SK-N-SH (cell line): ENCODE measurements around the gene AMPD2.

ENCODE experiments used
- EP300 ChIP-seq, 2 experiments: IDR thresholded peaks; 2 replicates each; pipeline versions ENCODE4 v1.4.0 to v1.6.1; 2012; ENCODE audit warnings: borderline replicate concordance in 1 of 2, low read depth in 1 of 2, low read length in 1 of 2
- JUND ChIP-seq: IDR thresholded peaks from 2 replicates; pipeline ENCODE4 v1.4.0; 2012
- NRF1 ChIP-seq: IDR thresholded peaks from 2 replicates; pipeline ENCODE4 v1.6.1; 2012; ENCODE audit warnings: low read depth, mild to moderate bottlenecking, low read length
- POLR2AphosphoS5 ChIP-seq: IDR thresholded peaks from 2 replicates; pipeline ENCODE4 v1.6.1; 2012; ENCODE audit warnings: low read depth, low read length
- TAF1 ChIP-seq: IDR thresholded peaks from 2 replicates; pipeline ENCODE4 v1.6.1; 2012; ENCODE audit warnings: low read depth, mild to moderate bottlenecking, low read length, moderate library complexity, borderline replicate concordance
- TCF12 ChIP-seq: IDR thresholded peaks from 2 replicates; pipeline ENCODE4 v1.4.0; 2012
- YY1 ChIP-seq: IDR thresholded peaks from 2 replicates; pipeline ENCODE4 v1.4.0; 2012; ENCODE audit warnings: low read depth, mild to moderate bottlenecking
- TF ChIP-seq, protein P1 (sequence below): IDR thresholded peaks from 2 replicates; pipeline ENCODE4 v1.4.0; 2012; ENCODE audit warnings: low read depth, borderline replicate concordance
- TF ChIP-seq, protein P2 (sequence below): fragments of 200-600 bp; sonication (generic); IDR thresholded peaks from 2 replicates; pipeline ENCODE4 v1.6.1; 2017; ENCODE audit warnings: antibody characterized with exemption, mild to moderate bottlenecking, moderate library complexity
- TF ChIP-seq, protein P3 (sequence below): fragments of 150-350 bp; IDR thresholded peaks from 2 replicates; pipeline ENCODE4 v1.6.1; 2017; ENCODE audit warnings: antibody characterized with exemption, low read length, low read depth, borderline replicate concordance
- TF ChIP-seq, protein P4 (sequence below): IDR thresholded peaks from 2 replicates; pipeline ENCODE4 v1.6.1; 2012; ENCODE audit warnings: mild to moderate bottlenecking, low read depth, low read length, moderate library complexity
- TF ChIP-seq, protein P5 (sequence below): IDR thresholded peaks from 2 replicates; pipeline ENCODE4; 2012
- TF ChIP-seq, protein P6 (sequence below): IDR thresholded peaks from 2 replicates; pipeline ENCODE4 v1.4.0; 2012; ENCODE audit warnings: low read depth, borderline replicate concordance

DNA sequence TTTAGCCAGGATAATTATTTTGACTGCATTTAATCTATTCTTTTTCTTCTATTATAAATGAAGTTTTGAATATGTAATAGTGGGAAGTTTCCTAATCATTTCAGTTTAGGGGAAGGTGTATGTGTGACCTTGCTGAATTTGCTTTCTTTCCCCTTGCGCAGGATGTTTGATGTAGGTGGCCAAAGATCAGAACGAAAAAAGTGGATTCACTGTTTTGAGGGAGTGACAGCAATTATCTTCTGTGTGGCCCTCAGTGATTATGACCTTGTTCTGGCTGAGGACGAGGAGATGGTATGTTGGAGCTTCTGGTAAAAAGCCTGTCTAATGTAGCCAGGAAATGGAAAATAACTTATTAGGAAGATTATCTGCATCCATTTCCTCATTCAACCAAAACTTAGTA lies 33.6 kb upstream of the AMPD2 start:
- TF ChIP-seq NRF1 (no peak), YY1 (no peak), JUND (no peak), TAF1 (no peak), TCF12 (no peak), POLR2AphosphoS5 (no peak), EP300 (IDR thresholded peaks at IDR 0.05; ENCODE audit: borderline replicate concordance in 1 of 2, low read depth in 1 of 2, low read length in 1 of 2) (no peak)
- TF ChIP-seq, protein P1, sequence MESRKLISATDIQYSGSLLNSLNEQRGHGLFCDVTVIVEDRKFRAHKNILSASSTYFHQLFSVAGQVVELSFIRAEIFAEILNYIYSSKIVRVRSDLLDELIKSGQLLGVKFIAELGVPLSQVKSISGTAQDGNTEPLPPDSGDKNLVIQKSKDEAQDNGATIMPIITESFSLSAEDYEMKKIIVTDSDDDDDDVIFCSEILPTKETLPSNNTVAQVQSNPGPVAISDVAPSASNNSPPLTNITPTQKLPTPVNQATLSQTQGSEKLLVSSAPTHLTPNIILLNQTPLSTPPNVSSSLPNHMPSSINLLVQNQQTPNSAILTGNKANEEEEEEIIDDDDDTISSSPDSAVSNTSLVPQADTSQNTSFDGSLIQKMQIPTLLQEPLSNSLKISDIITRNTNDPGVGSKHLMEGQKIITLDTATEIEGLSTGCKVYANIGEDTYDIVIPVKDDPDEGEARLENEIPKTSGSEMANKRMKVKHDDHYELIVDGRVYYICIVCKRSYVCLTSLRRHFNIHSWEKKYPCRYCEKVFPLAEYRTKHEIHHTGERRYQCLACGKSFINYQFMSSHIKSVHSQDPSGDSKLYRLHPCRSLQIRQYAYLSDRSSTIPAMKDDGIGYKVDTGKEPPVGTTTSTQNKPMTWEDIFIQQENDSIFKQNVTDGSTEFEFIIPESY: no peak
- TF ChIP-seq, protein P2, sequence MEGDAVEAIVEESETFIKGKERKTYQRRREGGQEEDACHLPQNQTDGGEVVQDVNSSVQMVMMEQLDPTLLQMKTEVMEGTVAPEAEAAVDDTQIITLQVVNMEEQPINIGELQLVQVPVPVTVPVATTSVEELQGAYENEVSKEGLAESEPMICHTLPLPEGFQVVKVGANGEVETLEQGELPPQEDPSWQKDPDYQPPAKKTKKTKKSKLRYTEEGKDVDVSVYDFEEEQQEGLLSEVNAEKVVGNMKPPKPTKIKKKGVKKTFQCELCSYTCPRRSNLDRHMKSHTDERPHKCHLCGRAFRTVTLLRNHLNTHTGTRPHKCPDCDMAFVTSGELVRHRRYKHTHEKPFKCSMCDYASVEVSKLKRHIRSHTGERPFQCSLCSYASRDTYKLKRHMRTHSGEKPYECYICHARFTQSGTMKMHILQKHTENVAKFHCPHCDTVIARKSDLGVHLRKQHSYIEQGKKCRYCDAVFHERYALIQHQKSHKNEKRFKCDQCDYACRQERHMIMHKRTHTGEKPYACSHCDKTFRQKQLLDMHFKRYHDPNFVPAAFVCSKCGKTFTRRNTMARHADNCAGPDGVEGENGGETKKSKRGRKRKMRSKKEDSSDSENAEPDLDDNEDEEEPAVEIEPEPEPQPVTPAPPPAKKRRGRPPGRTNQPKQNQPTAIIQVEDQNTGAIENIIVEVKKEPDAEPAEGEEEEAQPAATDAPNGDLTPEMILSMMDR: no peak
- TF ChIP-seq, protein P3, sequence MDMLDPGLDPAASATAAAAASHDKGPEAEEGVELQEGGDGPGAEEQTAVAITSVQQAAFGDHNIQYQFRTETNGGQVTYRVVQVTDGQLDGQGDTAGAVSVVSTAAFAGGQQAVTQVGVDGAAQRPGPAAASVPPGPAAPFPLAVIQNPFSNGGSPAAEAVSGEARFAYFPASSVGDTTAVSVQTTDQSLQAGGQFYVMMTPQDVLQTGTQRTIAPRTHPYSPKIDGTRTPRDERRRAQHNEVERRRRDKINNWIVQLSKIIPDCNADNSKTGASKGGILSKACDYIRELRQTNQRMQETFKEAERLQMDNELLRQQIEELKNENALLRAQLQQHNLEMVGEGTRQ: no peak
- TF ChIP-seq, protein P4, sequence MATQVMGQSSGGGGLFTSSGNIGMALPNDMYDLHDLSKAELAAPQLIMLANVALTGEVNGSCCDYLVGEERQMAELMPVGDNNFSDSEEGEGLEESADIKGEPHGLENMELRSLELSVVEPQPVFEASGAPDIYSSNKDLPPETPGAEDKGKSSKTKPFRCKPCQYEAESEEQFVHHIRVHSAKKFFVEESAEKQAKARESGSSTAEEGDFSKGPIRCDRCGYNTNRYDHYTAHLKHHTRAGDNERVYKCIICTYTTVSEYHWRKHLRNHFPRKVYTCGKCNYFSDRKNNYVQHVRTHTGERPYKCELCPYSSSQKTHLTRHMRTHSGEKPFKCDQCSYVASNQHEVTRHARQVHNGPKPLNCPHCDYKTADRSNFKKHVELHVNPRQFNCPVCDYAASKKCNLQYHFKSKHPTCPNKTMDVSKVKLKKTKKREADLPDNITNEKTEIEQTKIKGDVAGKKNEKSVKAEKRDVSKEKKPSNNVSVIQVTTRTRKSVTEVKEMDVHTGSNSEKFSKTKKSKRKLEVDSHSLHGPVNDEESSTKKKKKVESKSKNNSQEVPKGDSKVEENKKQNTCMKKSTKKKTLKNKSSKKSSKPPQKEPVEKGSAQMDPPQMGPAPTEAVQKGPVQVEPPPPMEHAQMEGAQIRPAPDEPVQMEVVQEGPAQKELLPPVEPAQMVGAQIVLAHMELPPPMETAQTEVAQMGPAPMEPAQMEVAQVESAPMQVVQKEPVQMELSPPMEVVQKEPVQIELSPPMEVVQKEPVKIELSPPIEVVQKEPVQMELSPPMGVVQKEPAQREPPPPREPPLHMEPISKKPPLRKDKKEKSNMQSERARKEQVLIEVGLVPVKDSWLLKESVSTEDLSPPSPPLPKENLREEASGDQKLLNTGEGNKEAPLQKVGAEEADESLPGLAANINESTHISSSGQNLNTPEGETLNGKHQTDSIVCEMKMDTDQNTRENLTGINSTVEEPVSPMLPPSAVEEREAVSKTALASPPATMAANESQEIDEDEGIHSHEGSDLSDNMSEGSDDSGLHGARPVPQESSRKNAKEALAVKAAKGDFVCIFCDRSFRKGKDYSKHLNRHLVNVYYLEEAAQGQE: no peak
- TF ChIP-seq, protein P5, sequence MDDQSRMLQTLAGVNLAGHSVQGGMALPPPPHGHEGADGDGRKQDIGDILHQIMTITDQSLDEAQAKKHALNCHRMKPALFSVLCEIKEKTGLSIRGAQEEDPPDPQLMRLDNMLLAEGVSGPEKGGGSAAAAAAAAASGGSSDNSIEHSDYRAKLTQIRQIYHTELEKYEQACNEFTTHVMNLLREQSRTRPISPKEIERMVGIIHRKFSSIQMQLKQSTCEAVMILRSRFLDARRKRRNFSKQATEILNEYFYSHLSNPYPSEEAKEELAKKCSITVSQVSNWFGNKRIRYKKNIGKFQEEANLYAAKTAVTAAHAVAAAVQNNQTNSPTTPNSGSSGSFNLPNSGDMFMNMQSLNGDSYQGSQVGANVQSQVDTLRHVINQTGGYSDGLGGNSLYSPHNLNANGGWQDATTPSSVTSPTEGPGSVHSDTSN: no peak
- TF ChIP-seq, protein P6, sequence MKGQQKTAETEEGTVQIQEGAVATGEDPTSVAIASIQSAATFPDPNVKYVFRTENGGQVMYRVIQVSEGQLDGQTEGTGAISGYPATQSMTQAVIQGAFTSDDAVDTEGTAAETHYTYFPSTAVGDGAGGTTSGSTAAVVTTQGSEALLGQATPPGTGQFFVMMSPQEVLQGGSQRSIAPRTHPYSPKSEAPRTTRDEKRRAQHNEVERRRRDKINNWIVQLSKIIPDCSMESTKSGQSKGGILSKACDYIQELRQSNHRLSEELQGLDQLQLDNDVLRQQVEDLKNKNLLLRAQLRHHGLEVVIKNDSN: no peak
